Neutrophil (primary cell): ENCODE data around the gene IMPDH2.

Source experiments
- H3K27ac ChIP-seq: fragments of 200-600 bp; sonication (generic); 2 replicates; pipeline ENCODE4 v1.5.1; 2016; ENCODE audit warnings: mild to moderate bottlenecking, moderate library complexity
- H3K27me3 ChIP-seq: fragments of 200-600 bp; sonication (generic); 2 replicates; pipeline ENCODE4 v1.6.0; 2016; ENCODE audit warnings: mild to moderate bottlenecking
- H3K36me3 ChIP-seq: fragments of 200-600 bp; sonication (generic); 2 replicates; pipeline ENCODE4 v1.5.1; 2017
- H3K4me1 ChIP-seq, 2 experiments: fragments of 200-600 bp in 1 of 2; sonication (generic) in 1 of 2; 1 replicate in 1 of 2; 2 replicates in 1 of 2; pipeline versions ENCODE4 v1.5.1 to v1.6.1; 2013 to 2016; ENCODE audit warnings: low read depth in 1 of 2, low read length in 1 of 2, mild to moderate bottlenecking in 1 of 2, moderate library complexity in 1 of 2; ENCODE audit not compliant: control insufficient read depth in 1 of 2, insufficient read depth in 1 of 2
- H3K4me3 ChIP-seq, 2 experiments: fragments of 200-600 bp in 1 of 2; sonication (generic) in 1 of 2; 1 replicate in 1 of 2; 2 replicates in 1 of 2; pipeline ENCODE4 v1.5.1; 2013 to 2016; ENCODE audit warnings: low read depth in 1 of 2, low read length in 1 of 2, mild to moderate bottlenecking in 1 of 2, moderate library complexity in 1 of 2
- H3K9me3 ChIP-seq: fragments of 200-600 bp; sonication (generic); 2 replicates; pipeline ENCODE4 v1.5.1; 2016
- TF ChIP-seq, protein P1 (sequence below): fragments of 200-600 bp; sonication (generic); IDR thresholded peaks from 2 replicates; pipeline ENCODE4 v1.5.1; 2016; ENCODE audit warnings: antibody characterized with exemption

The IMPDH2 gene

GRCh38 chr3:49007771-49008528 lies 21.2 kb downstream of the IMPDH2 start:
- Histone ChIP-seq H3K27me3 (no peaks in the 10 kb centered on the region), H3K4me3 (peak overlapping the region; percentile 83 to 96), H3K27ac (peak overlapping the region; percentile 89), H3K36me3 (peaks cover 15% of the 10 kb centered on the region), H3K4me1 (peaks cover 24 to 35% of the 10 kb centered on the region in 2 experiments), H3K9me3 (no peaks in the 10 kb centered on the region)
- TF ChIP-seq, protein P1, sequence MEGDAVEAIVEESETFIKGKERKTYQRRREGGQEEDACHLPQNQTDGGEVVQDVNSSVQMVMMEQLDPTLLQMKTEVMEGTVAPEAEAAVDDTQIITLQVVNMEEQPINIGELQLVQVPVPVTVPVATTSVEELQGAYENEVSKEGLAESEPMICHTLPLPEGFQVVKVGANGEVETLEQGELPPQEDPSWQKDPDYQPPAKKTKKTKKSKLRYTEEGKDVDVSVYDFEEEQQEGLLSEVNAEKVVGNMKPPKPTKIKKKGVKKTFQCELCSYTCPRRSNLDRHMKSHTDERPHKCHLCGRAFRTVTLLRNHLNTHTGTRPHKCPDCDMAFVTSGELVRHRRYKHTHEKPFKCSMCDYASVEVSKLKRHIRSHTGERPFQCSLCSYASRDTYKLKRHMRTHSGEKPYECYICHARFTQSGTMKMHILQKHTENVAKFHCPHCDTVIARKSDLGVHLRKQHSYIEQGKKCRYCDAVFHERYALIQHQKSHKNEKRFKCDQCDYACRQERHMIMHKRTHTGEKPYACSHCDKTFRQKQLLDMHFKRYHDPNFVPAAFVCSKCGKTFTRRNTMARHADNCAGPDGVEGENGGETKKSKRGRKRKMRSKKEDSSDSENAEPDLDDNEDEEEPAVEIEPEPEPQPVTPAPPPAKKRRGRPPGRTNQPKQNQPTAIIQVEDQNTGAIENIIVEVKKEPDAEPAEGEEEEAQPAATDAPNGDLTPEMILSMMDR: peak; percentile 8

- TF ChIP-seq, protein P1: peak; percentile 38
- Histone ChIP-seq H3K27ac (peak within 1 kb of the TSS; percentile 89), H3K27me3 (no peaks in the 10 kb centered on the region), H3K4me3 (peak within 1 kb of the TSS; percentile 83 to 96), H3K36me3 (peaks cover 7% of the 10 kb centered on the region), H3K9me3 (no peaks in the 10 kb centered on the region), H3K4me1 (peaks cover 24 to 35% of the 10 kb centered on the region in 2 experiments)
Measured at GRCh38 chr3:49007068-49007770, 22.0 kb downstream of the IMPDH2 start, which contains the start of gene WDR6. Gene WDR6, plus strand, starts transcription at chr3:49007391. Its CDS starts 41 bp downstream, at chr3:49007432.

- TF ChIP-seq, protein P1: no peak
- peak overlapping the region; percentile 83 to 96 for H3K4me3 ChIP-seq
Measured at GRCh38 chr3:49006408-49007067, 22.7 kb downstream of the IMPDH2 start.

DNA sequence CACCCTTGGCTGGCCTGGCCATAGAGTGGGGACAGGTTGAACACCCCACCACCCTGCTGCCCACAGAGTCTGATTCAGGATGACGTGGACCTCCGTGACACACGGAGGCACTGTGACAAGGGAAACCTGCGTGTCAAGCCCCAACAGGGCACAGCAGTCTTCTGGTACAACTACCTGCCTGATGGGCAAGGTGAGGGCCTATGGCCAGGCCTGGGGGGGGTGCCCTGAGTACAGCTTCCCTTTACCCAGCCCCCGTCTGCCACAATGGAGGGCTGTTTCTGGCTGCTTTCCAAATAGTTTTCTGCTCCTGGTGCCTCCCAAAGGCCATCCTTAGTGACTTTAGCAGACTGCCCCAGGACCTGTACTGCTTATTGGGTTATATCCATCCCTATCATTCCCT lies 23.2 kb downstream of the IMPDH2 start:
- TF ChIP-seq, protein P1: no peak
- peaks cover 24 to 35% of the 10 kb centered on the region in 2 experiments for H3K4me1 ChIP-seq
- H3K36me3 ChIP-seq: no peaks in the 10 kb centered on the region
- no peak overlapping the region for H3K27ac ChIP-seq
- H3K4me3 ChIP-seq: no peak overlapping the region
- H3K27me3 ChIP-seq: no peaks in the 10 kb centered on the region
- H3K9me3 ChIP-seq: no peaks in the 10 kb centered on the region

More at GRCh38 chr3:49006408-49007067, 22.7 kb downstream of the IMPDH2 start:
- Histone ChIP-seq H3K36me3 (peaks cover under 1% of the 10 kb centered on the region), H3K27ac (peak overlapping the region; percentile 89), H3K9me3 (no peaks in the 10 kb centered on the region), H3K27me3 (no peaks in the 10 kb centered on the region), H3K4me1 (peaks cover 24 to 35% of the 10 kb centered on the region in 2 experiments)

GRCh38 chr3:49005303-49005680 lies 23.9 kb downstream of the IMPDH2 start:
- Histone ChIP-seq H3K27ac (no peak overlapping the region), H3K4me3 (no peak overlapping the region), H3K36me3 (no peaks in the 10 kb centered on the region), H3K4me1 (peaks cover 24 to 35% of the 10 kb centered on the region in 2 experiments), H3K9me3 (no peaks in the 10 kb centered on the region), H3K27me3 (no peaks in the 10 kb centered on the region)
- TF ChIP-seq, protein P1: no peak
